DLD1 (cell line): ENCODE data around the gene C2orf72.
"Not testable (repeated sequence)": the region's sequence is repeated elsewhere in the genome, so short reads cannot be mapped to it uniquely, and the experiment has no call there.

Experiments used
- in situ Hi-C: cut with HindIII; loops from 2 replicates; pipeline ENCODE4 v1.10.0; 2017; ENCODE audit warnings: low sequenced_read_pairs

The C2orf72 gene

DNA sequence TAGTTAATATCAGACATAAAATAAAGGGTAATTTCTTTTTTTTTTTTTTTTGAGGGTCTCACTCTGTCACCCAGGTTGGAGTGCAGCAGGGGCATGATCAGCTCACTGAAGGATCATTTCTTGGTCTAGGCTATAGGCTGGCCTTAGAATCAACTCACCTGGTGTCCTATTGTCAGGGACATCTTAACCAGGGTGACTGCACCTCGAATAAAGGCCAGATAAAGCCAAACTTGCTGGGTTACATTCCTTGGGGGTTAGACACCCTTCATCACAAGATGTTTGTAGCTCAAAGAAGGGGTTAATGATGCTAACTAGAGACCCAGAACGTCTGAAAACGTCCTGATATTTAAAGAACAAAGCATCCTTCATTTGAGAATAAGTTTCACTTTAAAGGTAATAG is 23.5 kb upstream of the C2orf72 start:
- in situ Hi-C loops: no loop called here

DNA sequence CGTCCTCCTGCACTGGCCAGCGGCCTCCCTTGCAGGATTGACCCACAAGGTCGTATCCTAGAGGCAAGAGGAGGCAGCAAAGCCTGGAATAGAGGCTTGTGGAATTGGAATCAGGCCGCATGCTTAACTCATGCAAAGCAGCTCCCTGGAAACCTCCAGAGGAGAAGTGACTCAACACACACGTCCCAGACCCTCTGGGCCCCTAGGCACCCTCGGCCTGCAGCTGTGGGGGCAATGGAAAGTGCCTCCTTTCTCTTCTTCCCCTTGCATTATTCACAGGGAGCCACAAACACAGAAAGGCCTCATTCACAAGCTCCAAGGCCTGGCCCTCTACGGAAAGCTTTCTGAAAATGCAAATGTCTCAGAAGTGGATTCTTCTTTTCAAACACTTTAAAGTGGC is 21.8 kb upstream of the C2orf72 start:
- in situ Hi-C loops: no loop called here

DNA sequence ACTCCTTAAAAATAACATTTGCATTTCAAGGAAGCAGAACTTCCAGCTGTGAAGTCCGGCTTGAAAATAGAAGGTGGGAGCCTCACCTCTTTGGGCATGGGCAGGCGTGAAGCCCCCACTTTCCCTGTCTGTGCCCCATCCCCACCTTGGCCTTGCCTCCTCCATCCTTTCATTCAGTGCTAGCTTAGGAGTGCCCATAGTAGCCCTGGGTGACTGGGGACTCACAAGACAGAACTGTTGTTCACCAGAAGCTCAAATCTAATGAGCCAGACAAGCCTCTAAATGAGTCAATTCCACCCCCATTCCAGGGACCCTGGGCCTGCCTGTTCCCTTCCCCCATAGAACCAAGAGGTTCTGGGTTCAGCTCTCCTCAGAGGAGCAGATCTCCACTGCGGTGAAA is 21.4 kb upstream of the C2orf72 start:
- in situ Hi-C loops: no loop called here

DNA sequence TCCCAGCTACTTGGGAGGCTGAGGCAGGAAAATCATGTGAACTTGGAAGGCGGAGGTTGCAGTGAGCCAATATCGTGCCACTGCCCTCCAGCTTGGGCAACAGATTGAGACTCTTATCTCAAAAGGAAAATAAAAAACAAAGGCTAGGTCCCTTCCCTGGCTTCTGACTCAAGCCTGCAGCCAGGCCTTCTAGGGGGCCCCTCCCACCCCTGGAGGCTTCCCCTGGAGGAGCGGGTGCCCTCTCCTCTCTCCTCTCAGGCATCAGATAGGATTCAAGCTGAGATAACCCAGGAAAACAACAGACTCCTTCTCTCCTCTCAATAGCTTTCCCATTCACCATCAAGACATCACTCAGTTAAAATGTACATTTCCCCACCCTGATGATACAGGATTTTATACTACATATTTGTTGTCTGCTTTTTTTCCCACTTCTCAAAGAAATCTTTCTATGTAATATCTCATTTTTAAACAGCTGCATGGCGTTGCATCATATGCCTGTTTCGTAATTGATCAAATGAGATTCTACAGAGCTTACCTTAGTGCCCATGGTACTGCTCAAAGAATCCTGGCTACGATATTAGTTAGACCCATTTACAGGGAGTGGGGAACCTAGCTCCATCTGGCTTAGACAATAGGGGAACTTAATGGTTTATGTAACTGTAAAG is 20.6 kb upstream of the C2orf72 start:
- in situ Hi-C loops: no loop called here

DNA sequence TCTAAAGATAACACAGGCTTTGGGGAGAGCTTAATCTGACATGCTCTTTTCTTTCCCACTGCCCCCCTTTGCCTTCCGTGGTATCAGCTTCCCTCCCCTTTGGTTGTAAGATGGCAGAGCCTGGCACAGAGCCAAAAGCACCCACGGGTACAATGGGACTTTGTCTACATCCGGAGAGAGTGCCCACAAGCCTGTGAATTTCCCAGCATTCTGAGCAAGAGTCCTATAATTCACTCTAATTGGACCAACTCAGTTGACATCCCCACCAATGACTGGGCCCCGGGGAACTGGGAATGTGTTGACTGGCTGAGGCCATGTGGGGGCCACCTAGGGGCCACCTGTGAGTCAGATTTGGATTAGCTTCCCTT is 20.1 kb upstream of the C2orf72 start:
- in situ Hi-C loops: no loop called here

DNA sequence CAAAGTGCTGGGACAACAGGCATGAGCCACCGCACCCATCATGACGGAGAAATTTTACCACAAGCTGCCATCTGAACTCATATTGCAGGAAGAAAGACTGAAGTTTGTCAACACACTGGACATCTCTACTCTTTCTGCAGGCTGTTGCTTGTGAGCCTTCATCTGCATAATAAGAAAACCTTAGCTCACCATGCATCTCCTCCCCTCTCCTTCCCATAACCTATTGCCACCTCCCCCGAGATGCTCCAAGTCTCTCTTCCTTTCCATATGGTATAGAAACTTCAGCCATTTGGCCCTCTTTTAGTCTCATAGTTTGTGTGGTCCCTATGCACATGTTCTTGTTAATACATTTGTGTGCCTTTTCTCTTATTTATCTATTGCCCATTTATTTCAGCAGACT is 19.1 kb upstream of the C2orf72 start:
- in situ Hi-C loops: no loop called here

DNA sequence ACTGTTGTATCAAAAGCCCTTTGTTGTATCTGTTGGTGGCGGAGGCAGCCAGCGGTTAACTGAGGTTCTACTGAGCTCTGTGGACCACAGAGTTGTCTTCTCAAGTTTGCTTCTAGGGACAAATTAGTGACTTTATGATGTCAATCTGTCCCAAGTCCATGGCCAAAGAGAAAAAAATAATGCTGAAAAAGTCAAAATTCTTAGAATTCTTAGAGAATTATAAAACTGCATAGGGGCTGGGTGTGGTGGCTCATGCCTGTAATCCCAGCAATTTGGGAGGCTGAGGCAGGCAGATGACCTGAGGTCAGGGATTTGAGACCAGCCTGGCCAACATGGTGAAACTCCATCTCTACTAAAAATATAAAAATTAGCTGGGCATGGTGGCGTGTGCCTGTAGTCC is 12.3 kb upstream of the C2orf72 start:
- in situ Hi-C loops: not testable (repeated sequence)

DNA sequence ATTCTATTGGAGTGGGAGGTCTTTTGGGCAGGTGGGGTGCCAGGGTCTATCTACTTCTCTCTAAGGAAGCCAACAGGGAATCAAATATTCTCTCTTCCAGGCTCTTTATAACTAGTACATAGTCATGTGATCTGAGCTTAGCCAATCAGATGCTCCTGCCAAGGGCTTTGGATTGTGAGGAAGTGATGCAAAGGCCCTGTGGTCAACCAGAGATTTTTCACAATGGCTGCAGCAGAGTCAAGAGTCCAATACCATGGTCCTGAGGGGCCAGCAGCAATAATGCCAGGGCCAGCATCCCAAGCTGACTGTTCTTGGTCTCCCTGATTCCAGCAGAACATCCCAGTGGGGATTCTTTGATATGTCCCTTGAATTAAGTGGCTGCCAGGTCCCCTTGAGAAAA is 8.4 kb upstream of the C2orf72 start:
- in situ Hi-C loops: no loop called here

DNA sequence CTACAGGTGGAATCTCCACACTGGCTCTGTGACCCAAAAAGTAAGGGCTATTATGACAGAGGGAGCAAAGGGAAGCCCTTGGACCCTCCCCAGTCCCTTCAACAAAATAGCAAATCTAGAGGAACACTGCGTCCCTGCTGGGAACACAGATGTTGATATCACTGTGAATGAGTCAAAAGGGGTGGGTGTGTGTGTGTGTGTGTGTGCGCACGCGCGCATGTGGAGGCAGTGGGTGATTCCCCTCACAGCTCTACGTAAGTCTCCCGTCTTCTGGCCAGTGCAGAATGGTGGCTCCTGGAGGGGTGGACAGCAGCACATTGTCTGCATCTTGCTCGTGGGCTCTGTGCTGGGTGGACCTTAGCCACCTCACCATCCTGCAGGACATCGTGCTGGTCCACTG is 7.8 kb upstream of the C2orf72 start:
- in situ Hi-C loops: no loop called here

DNA sequence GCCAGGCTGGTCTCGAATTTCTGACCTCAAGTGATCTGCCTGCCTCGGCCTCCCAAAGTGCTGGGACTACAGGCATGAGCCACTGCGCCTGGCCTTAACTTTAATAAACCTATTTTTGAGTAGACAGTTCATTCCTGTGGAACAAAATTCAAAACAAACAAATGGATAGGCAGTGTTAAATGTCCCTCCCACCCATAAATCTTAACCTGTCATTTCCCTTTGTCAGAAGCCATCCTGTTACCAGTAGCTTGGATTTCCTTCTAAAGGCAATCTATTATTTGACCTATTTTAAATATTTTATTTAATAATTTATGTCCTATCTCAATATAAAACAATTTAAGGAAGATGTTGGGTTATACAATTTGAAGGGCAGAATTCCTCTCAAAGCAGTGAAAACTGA is 6.6 kb upstream of the C2orf72 start:
- in situ Hi-C loops: no loop called here

DNA sequence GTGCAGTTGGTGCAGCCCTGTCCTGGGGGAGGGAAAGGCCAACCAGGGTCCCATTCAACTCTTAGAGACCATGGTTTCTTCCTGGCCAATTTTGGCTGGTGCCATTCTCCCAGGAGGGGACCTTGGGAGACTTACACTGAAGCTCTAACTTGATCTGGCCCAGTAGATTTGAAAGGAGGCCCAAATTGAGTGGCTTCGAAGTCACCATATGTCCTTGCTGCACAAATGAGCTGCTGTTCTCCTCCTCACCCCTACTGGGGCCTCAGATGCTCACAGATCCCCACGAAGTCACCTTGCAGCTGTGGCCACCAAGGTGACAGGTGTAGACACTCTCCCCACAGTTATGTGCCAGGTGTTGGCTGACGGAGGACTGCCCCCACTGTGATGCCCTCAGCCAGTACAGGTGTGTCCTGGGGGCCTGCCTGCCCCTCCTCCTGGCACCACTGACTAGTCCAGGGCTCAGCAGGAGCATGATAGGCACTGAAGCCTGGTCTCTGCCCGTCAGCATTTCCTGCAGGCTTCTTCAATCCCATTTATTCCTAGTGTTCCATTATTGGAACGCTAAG is 4.7 kb upstream of the C2orf72 start:
- in situ Hi-C loops: no loop called here

DNA sequence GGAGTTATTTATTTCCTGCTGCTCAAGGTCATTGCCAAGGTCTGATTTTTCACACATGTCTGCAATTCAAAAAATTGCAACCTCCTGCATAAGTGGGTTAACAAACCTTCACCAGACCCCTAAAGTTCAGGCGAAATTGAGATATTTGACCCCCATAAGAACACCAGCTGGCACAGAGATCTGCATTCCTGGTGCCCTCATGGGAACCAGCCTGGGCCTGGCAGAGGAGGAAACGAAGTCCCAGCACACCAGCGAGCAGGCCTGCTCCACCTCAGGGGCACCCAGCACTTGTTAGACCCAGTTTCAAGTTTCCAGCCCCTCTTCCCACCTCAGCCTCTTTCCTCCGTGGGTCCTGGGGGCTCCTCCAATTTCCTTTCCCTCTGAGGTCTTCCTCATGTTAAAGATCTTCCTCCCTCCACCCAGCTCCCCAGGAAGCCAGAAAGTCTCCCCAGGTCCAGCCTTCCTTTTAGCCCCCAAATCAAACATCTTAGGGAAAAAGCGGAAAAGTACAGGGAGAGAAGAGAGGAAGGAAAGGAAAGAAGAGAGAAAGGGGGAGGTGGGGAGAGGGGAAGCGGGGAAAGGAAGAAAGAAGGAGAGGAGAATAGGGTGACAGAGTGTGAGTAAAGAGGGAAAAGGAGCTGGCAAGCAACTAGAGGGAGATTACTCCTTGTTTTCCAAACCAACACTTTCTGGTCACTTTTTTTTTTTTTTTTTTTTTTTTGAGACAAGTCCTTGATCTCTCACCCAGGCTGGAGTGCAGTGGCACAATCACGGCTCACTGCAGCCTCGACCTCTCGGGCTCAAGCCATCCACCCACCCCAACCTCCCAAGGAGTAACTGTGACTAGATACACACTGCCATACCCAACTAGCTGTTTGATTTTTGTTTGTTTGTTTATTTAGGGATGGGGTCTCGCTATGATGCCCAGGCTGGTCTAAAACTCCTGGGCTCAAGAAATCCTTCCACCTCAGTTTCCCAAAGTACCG is 3.9 kb upstream of the C2orf72 start:
- in situ Hi-C loops: no loop called here

DNA sequence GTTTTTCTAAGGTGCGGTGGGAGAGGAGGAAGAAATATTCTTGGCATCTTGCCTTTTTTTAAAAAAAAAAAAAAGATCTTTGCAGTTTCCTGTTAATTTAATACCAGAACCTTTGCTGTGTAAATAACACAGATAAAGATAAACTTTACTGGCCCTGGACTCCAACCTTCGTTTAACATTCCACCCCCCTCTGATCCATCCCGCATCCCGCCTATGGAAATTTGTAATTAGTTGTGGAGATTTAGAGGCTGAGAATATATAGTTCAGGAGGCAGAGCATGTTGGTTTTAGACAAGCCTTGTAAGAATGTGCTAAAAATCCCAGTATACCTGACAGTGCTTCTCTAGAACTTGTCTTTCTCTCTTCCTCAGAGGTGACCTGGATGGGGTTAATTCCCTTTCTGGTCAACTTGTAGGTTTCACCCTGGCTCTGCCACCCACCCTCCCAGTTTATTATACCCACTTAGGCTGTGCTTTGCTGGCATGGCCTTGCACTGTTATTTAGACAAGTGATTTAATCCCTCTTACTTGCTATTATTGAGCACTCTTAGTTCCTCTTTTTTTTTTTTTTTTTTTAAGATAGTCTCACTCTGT is 2.9 kb upstream of the C2orf72 start:
- in situ Hi-C loops: no loop called here

DNA sequence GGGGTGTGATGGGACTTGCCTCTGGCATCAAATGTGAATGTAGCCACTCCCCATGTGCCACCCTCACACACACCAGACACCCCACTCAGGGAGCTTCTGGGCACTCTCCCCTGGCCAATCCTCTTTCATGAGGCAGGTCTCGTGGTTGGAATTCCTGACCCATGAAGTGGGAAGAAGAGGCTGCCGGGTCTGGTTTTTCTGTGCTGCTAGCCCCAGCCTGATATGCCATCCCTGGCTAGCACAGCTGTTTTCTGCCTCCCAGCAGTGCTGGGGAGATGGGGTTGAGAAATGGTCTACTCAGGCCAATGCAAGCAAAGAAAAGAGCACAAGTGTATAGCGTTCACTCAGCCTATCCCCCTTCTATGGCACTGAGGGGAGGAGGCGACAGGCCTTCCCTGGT is 1.2 kb upstream of the C2orf72 start:
- in situ Hi-C loops: no loop called here

DNA sequence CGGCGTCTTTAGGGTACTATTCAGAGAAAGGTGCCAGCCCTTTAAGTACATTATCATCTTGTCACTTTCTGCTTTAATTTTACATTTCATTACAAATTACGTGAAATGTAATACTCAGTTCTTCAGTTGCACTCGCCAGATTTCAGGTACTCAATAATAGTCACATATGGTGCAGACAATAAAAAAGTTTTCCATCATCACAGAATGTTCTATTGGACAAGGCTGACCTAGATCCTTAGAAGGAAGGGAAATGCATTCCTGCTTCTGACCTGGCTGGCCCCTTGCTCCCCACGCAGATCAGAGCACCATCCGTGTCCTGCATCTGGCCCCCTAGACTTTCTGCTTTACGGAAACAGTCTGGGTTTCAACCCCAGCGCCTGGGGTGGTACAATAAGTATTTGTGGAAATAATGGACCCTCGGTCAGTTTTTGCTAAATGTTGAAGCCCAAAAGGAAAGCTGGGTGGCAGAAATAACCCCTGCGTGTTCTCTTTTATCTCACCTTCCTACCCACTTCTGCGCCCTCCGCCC is 681 bp upstream of the C2orf72 start:
- in situ Hi-C loops: no loop called here

DNA sequence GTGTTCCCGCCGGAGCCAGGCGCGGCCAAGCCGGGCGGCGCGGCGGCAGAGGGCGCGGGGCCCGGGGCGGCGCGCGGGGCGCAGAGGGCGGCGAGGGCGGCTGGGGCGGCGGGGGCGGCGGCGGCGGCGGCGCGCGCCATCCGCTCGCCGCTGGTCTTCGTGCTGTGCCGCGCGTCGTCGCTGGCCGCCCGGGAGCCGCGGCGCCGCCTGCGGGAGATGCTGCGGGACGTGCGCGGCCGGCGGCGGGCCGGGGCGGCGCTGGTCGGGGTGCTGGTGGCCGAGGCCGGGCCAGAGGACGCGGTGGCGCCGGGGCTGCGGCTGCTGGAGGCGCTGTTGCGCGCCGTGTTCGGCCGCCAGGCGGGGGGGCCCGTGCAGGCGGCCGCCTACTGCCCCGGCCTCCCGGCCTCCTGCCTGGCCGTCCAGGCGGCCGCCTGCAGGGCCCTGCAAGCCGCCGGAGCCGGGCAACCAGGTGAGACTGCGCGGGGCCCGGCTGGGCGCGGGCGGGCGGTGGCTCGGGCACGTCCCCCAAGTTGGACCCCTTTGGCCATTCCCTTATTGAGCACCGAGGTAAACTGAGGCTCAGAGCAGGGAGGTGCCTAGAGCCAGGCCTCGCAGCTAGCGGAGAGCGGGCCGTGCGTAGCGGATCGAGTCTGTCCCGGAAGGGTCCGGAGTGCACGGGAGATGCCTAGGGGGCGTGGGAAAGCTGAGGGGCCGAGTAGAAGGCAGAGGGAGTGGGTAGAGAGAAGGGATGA is 584 bp downstream of the C2orf72 start:
- in situ Hi-C loops: no loop called here

DNA sequence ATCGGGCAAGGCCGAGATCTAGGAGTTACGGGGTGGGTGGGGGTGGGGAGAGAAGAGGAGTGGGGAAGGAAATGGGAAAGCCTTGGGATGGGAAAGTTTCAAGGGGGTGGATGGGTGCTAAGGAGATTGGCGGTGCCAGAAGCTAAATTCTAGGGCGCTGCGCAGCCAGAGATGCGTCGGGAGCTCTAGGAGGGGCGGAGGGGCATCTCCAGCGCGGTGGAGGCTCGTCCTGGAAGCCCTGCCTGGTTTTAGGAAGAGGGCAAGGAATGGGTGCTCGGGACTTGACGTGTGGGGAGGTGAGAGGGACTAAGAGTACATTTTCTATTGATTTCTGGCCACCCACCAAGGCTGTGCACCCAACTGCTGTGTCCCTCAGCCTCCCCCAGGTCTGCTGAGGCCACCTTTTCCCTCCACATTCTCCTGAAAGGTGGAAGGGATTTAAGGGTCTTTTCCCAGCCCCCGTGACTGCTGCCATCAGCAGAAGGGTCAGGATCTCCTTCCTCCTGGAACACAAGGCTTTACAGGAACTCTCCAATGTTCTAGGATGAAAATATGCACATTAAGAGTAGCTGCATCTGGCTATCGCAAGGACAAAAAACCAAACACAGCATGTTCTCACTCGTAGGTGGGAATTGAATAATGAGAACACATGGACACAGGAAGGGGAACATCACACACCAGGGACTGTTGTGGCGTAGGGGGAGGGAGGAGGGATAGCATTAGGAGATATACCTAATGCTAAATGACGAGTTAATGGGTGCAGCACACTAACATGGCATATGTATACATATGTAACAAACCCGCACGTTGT is 1.4 kb downstream of the C2orf72 start:
- in situ Hi-C loops: no loop called here

DNA sequence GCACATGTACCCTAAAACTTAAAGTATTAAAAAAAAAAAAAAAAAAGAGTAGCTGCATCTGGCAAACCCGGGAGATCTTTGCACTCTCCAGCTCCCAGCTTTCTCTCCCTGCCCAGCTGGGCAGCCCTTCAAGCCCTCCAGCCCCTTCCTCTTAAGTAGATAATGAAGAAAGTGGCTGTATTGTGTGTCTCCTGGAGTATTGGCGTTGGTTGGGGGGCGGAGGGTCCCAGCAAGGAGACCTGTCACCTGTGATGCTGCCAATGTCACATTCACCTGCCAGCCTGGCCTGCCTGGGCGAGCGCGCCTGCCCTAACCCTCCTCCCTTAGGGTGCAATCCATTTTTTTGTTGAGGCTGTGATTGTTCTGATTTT is 2.0 kb downstream of the C2orf72 start:
- in situ Hi-C loops: no loop called here

DNA sequence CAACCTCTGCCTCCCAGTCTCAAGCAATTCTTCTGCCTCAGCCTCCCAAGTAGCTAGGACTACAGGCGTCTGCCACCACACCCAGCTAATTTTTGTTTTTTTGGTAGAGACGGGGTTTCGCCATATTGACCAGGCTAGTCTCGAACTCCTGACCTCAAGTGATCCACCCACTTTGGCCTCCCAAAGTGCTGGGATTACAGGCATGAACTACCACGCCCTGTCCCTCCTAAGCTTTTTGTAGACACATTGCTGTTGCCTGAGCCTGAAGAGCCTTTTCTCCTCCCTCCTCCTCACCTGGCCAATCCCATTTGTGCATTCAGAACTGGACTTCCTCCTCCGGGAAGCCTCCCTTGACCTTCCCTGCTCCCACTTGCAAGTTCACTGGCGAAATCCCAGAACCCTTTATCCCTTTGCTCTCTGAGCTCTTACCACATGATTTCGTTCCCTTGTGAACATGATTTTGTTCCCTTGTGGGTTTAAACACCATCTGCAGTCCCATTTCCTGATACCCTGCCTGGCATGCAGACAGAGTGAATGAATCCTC is 2.6 kb downstream of the C2orf72 start:
- in situ Hi-C loops: no loop called here
